GM12878 (cell line): ENCODE data around the gene CKLF.

Source experiments
- CHD2 ChIP-seq: IDR thresholded peaks from 2 replicates; pipeline ENCODE4 v1.6.1; 2011; ENCODE audit warnings: low read depth, low read length, improper control_type of control experiment, borderline replicate concordance
- CTCF ChIP-seq, 3 experiments: IDR thresholded peaks in 2 of 3; conservative IDR thresholded peaks in 1 of 3; 2 replicates each; pipeline ENCODE4 v1.5.1; 2011; ENCODE audit warnings: low read depth in 3 of 3, low read length in 3 of 3, mild to moderate bottlenecking in 3 of 3, control low read depth in 2 of 3, moderate library complexity in 2 of 3, inconsistent platforms in 1 of 3, mixed read lengths in 1 of 3; ENCODE audit not compliant: control insufficient read depth in 2 of 3, insufficient read depth in 1 of 3; ENCODE audit errors: extremely low read depth in 1 of 3

GRCh38 chr16:66612422-66612821, 60.0 kb downstream of the CKLF start:
- no peak for TF ChIP-seq CHD2
- TF ChIP-seq CTCF (IDR thresholded peaks at IDR 0.05 in 2 of 3, conservative IDR thresholded peaks at IDR 0.05 in 1 of 3; ENCODE audit: control insufficient read depth in 2 of 3, extremely low read depth in 1 of 3, insufficient read depth in 1 of 3, low read depth in 3 of 3, low read length in 3 of 3): no peak
